K562 (cell line): ENCODE measurements around the gene NUP153. TPM values are rescaled to one million over a fixed set of nuclear protein-coding genes. Genes with fewer than 3 reads are reported as not detected.

Experiments
- CHD4 ChIP-seq: fragments of 200-600 bp; sonication (generic); IDR thresholded peaks from 3 replicates; pipeline ENCODE4 v1.6.1; 2012; ENCODE audit warnings: low read depth, mild to moderate bottlenecking, mixed read lengths, low read length, inconsistent platforms; ENCODE audit not compliant: insufficient read depth, insufficient replicate concordance, poor library complexity, severe bottlenecking
- ELF2 ChIP-seq: fragments of 250-450 bp; sonication (Bioruptor Pico); IDR thresholded peaks from 2 replicates; pipeline ENCODE4 v1.5.0; 2021; ENCODE audit warnings: mild to moderate bottlenecking
- ELK1 ChIP-seq: sonication (generic); formaldehyde crosslinking; IDR thresholded peaks from 2 replicates; pipeline ENCODE4 v1.8.1; 2022; ENCODE audit warnings: missing genetic modification reagents
- FOXK1 ChIP-seq: sonication (generic); formaldehyde crosslinking; IDR thresholded peaks from 2 replicates; pipeline ENCODE4 v1.8.0; 2022; ENCODE audit warnings: missing genetic modification reagents, mild to moderate bottlenecking, borderline replicate concordance
- HLTF ChIP-seq: fragments of 450-650 bp; IDR thresholded peaks from 2 replicates; pipeline ENCODE4 v1.6.1; 2016
- KLF16 ChIP-seq: IDR thresholded peaks from 2 replicates; pipeline ENCODE4 v1.6.1; 2016; ENCODE audit warnings: antibody characterized with exemption
- NR2C1 ChIP-seq, 2 experiments: fragments of 450-650 bp; IDR thresholded peaks; 2 replicates each; pipeline ENCODE4 v1.6.1; 2017; ENCODE audit warnings: mild to moderate bottlenecking in 2 of 2, antibody characterized with exemption in 1 of 2, inconsistent platforms in 1 of 2, missing compliant biosample characterization in 1 of 2, missing genetic modification characterization in 1 of 2
- PPARD ChIP-seq: fragments of 250-450 bp; sonication (Bioruptor Pico); IDR thresholded peaks from 2 replicates; pipeline ENCODE4 v1.8.0; 2022; ENCODE audit warnings: inconsistent platforms, mild to moderate bottlenecking, moderate library complexity
- PYGO2 ChIP-seq: fragments of 450-650 bp; IDR thresholded peaks from 2 replicates; pipeline ENCODE4 v1.6.1; 2016; ENCODE audit warnings: mild to moderate bottlenecking, missing genetic modification characterization, moderate library complexity, missing compliant biosample characterization
- SMAD2 ChIP-seq: fragments of 150-350 bp; IDR thresholded peaks from 2 replicates; pipeline ENCODE4 v1.6.1; 2014; ENCODE audit warnings: low read depth, mild to moderate bottlenecking, low read length
- ZNF512 ChIP-seq: IDR thresholded peaks from 2 replicates; pipeline ENCODE4 v1.6.1; 2016; ENCODE audit warnings: missing genetic modification characterization, missing compliant biosample characterization
- polyA plus RNA-seq, 8 experiments: library from polyadenylated mRNA; depleted of rRNA in 4 of 8; stranded (reverse) in 5 of 8; unstranded in 3 of 8; fragments of >200 nt; fragmentation: Nextera tagmentation in 2 of 8; fragmentation: Illumina TruSeq in 1 of 8; extraction: Ambion mirVana in 2 of 8; extraction: Trizol in 1 of 8; gene quantifications; 2 replicates each; pipeline versions ENCODE4 v1.2.1 to v1.2.3, GENCODE V29; 2011 to 2014; ENCODE audit warnings: inconsistent platforms in 1 of 8, missing spikeins in 1 of 8
- total RNA-seq, 7 experiments: library from RNA; depleted of rRNA in 6 of 7; stranded (reverse); fragments of >200 nt in 6 of 7; fragmentation: Illumina TruSeq in 2 of 7; extraction: Trizol in 2 of 7; gene quantifications; 2 replicates each; pipeline versions ENCODE4 v1.2.1 to v1.2.3, GENCODE V29; 2011 to 2021; ENCODE audit warnings: low replicate concordance in 1 of 7
- TF ChIP-seq, protein P1 (sequence below): fragments of 200-400 bp; formaldehyde crosslinking; IDR thresholded peaks from 2 replicates; pipeline ENCODE4 v1.6.1; 2017; ENCODE audit warnings: mild to moderate bottlenecking, low read depth, low read length, moderate library complexity
- TF ChIP-seq, protein P2 (sequence below): fragments of 450-650 bp; conservative IDR thresholded peaks from 2 replicates; pipeline ENCODE4 v1.6.1; 2016; ENCODE audit warnings: missing genetic modification characterization, low read depth, mild to moderate bottlenecking, missing compliant biosample characterization, moderate library complexity
- TF ChIP-seq, protein P3 (sequence below): sonication (generic); formaldehyde crosslinking; IDR thresholded peaks from 2 replicates; pipeline ENCODE4 v1.8.0; 2022; ENCODE audit warnings: mild to moderate bottlenecking, missing genetic modification reagents

Gene NUP153
- total and polyA plus RNA-seq, 9 of the 15 experiments (the other 6 are each of a cell fraction or from before 2014, with no cell fraction given) = 21.9 to 110 (median 84.8) TPM

GRCh38 chr6:17700421-17701416, 6.0 kb downstream of the NUP153 start (continued):
- no peak for TF ChIP-seq SMAD2
- no peak for TF ChIP-seq HLTF
- TF ChIP-seq, protein P1, sequence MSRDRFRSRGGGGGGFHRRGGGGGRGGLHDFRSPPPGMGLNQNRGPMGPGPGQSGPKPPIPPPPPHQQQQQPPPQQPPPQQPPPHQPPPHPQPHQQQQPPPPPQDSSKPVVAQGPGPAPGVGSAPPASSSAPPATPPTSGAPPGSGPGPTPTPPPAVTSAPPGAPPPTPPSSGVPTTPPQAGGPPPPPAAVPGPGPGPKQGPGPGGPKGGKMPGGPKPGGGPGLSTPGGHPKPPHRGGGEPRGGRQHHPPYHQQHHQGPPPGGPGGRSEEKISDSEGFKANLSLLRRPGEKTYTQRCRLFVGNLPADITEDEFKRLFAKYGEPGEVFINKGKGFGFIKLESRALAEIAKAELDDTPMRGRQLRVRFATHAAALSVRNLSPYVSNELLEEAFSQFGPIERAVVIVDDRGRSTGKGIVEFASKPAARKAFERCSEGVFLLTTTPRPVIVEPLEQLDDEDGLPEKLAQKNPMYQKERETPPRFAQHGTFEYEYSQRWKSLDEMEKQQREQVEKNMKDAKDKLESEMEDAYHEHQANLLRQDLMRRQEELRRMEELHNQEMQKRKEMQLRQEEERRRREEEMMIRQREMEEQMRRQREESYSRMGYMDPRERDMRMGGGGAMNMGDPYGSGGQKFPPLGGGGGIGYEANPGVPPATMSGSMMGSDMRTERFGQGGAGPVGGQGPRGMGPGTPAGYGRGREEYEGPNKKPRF = no peak
- TF ChIP-seq ZNF512 = no peak
- no peak for TF ChIP-seq PYGO2 (tag)
- TF ChIP-seq, protein P2, sequence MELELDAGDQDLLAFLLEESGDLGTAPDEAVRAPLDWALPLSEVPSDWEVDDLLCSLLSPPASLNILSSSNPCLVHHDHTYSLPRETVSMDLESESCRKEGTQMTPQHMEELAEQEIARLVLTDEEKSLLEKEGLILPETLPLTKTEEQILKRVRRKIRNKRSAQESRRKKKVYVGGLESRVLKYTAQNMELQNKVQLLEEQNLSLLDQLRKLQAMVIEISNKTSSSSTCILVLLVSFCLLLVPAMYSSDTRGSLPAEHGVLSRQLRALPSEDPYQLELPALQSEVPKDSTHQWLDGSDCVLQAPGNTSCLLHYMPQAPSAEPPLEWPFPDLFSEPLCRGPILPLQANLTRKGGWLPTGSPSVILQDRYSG (tag) = no peak
- TF ChIP-seq ELF2 = no peak
- TF ChIP-seq ELK1 (CRISPR knock-in tag) = no peak
- no peak; the same call in 1 of the 2 replicates for TF ChIP-seq NR2C1 (IDR thresholded peaks at IDR 0.05)
- 0 out of 2 replicates have a peak, but pooled peaks have one; percentile 48 for TF ChIP-seq NR2C1 (tag; IDR thresholded peaks at IDR 0.05)
- TF ChIP-seq, protein P3, sequence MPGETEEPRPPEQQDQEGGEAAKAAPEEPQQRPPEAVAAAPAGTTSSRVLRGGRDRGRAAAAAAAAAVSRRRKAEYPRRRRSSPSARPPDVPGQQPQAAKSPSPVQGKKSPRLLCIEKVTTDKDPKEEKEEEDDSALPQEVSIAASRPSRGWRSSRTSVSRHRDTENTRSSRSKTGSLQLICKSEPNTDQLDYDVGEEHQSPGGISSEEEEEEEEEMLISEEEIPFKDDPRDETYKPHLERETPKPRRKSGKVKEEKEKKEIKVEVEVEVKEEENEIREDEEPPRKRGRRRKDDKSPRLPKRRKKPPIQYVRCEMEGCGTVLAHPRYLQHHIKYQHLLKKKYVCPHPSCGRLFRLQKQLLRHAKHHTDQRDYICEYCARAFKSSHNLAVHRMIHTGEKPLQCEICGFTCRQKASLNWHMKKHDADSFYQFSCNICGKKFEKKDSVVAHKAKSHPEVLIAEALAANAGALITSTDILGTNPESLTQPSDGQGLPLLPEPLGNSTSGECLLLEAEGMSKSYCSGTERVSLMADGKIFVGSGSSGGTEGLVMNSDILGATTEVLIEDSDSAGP (CRISPR knock-in tag) = no peak
- TF ChIP-seq KLF16 = no peak
- no peak for TF ChIP-seq PPARD (CRISPR knock-in tag)
- no peak for TF ChIP-seq CHD4
- no peak for TF ChIP-seq FOXK1
